HEK293 (cell line): Measurements from ENCODE around the gene PAQR7.

Experiments used
- BCL11B ChIP-seq: fragments of 450-650 bp; formaldehyde crosslinking; IDR thresholded peaks from 2 replicates; pipeline ENCODE4 v1.5.1; 2016; ENCODE audit warnings: low read depth, missing biosample characterization, missing genetic modification characterization
- KLF9 ChIP-seq: fragments of 450-650 bp; formaldehyde crosslinking; IDR thresholded peaks from 2 replicates; pipeline ENCODE4 v1.5.1; 2016; ENCODE audit warnings: missing biosample characterization, missing genetic modification characterization, low read depth
- MYNN ChIP-seq: fragments of 450-650 bp; formaldehyde crosslinking; IDR thresholded peaks from 2 replicates; pipeline ENCODE4 v1.5.1; 2016; ENCODE audit warnings: missing biosample characterization, missing genetic modification characterization, borderline replicate concordance
- OVOL3 ChIP-seq: fragments of 450-650 bp; formaldehyde crosslinking; IDR thresholded peaks from 2 replicates; pipeline ENCODE4 v1.5.1; 2016; ENCODE audit warnings: missing biosample characterization, missing genetic modification characterization
- SP2 ChIP-seq: fragments of 450-650 bp; formaldehyde crosslinking; IDR thresholded peaks from 2 replicates; pipeline ENCODE4 v1.5.1; 2016; ENCODE audit warnings: missing biosample characterization, missing genetic modification characterization
- WT1 ChIP-seq: fragments of 450-650 bp; formaldehyde crosslinking; IDR thresholded peaks from 2 replicates; pipeline ENCODE4 v1.5.1; 2016; ENCODE audit warnings: missing biosample characterization, missing genetic modification characterization
- YY2 ChIP-seq: fragments of 450-650 bp; formaldehyde crosslinking; IDR thresholded peaks from 2 replicates; pipeline ENCODE4 v1.5.1; 2016; ENCODE audit warnings: missing biosample characterization, missing genetic modification characterization
- ZBTB17 ChIP-seq: fragments of 450-650 bp; formaldehyde crosslinking; IDR thresholded peaks from 2 replicates; pipeline ENCODE4 v1.5.1; 2016; ENCODE audit warnings: missing biosample characterization, missing genetic modification characterization
- ZBTB20 ChIP-seq: fragments of 450-650 bp; formaldehyde crosslinking; IDR thresholded peaks from 2 replicates; pipeline ENCODE4 v1.5.1; 2016; ENCODE audit warnings: missing biosample characterization, missing genetic modification characterization
- ZNF10 ChIP-seq: fragments of 450-650 bp; formaldehyde crosslinking; IDR thresholded peaks from 2 replicates; pipeline ENCODE4 v1.5.1; 2017; ENCODE audit warnings: missing biosample characterization, missing genetic modification characterization
- ZNF214 ChIP-seq: fragments of 450-650 bp; formaldehyde crosslinking; IDR thresholded peaks from 2 replicates; pipeline ENCODE4 v1.5.1; 2017; ENCODE audit warnings: missing biosample characterization, mild to moderate bottlenecking, missing genetic modification characterization, borderline replicate concordance
- ZNF292 ChIP-seq: fragments of 450-650 bp; formaldehyde crosslinking; IDR thresholded peaks from 2 replicates; pipeline ENCODE4 v1.5.1; 2016; ENCODE audit warnings: low read depth, missing biosample characterization, missing genetic modification characterization, borderline replicate concordance
- ZNF311 ChIP-seq: fragments of 450-650 bp; formaldehyde crosslinking; IDR thresholded peaks from 2 replicates; pipeline ENCODE4 v1.5.1; 2017; ENCODE audit warnings: missing biosample characterization, missing genetic modification characterization, borderline replicate concordance
- ZNF544 ChIP-seq: fragments of 450-650 bp; formaldehyde crosslinking; IDR thresholded peaks from 2 replicates; pipeline ENCODE4 v1.5.0; 2017; ENCODE audit warnings: missing biosample characterization, missing genetic modification characterization
- ZNF610 ChIP-seq: fragments of 450-650 bp; formaldehyde crosslinking; IDR thresholded peaks from 2 replicates; pipeline ENCODE4 v1.5.1; 2016; ENCODE audit warnings: missing biosample characterization, missing genetic modification characterization, borderline replicate concordance
- ZNF707 ChIP-seq: fragments of 450-650 bp; formaldehyde crosslinking; IDR thresholded peaks from 2 replicates; pipeline ENCODE4 v1.5.1; 2016; ENCODE audit warnings: missing biosample characterization, missing genetic modification characterization
- ZNF76 ChIP-seq: fragments of 450-650 bp; formaldehyde crosslinking; IDR thresholded peaks from 2 replicates; pipeline ENCODE4; 2016; ENCODE audit warnings: low read depth, missing biosample characterization, missing genetic modification characterization, borderline replicate concordance
- TF ChIP-seq, protein P1 (sequence below): fragments of 450-650 bp; formaldehyde crosslinking; conservative IDR thresholded peaks from 2 replicates; pipeline ENCODE4 v1.5.1; 2016; ENCODE audit warnings: low read depth, missing biosample characterization, missing genetic modification characterization
- TF ChIP-seq, protein P2 (sequence below): fragments of 450-650 bp; formaldehyde crosslinking; IDR thresholded peaks from 2 replicates; pipeline ENCODE4 v1.5.1; 2016; ENCODE audit warnings: missing biosample characterization, missing genetic modification characterization
- TF ChIP-seq, protein P3 (sequence below): fragments of 450-650 bp; formaldehyde crosslinking; IDR thresholded peaks from 2 replicates; pipeline ENCODE4; 2016; ENCODE audit warnings: missing biosample characterization, missing genetic modification characterization
- TF ChIP-seq, protein P4 (sequence below): fragments of 450-650 bp; formaldehyde crosslinking; IDR thresholded peaks from 2 replicates; pipeline ENCODE4 v1.5.1; 2017; ENCODE audit warnings: missing biosample characterization, missing genetic modification characterization
- TF ChIP-seq, protein P5 (sequence below): fragments of 450-650 bp; formaldehyde crosslinking; IDR thresholded peaks from 2 replicates; pipeline ENCODE4 v1.5.1; 2016; ENCODE audit warnings: missing biosample characterization, missing genetic modification characterization

Gene PAQR7

DNA sequence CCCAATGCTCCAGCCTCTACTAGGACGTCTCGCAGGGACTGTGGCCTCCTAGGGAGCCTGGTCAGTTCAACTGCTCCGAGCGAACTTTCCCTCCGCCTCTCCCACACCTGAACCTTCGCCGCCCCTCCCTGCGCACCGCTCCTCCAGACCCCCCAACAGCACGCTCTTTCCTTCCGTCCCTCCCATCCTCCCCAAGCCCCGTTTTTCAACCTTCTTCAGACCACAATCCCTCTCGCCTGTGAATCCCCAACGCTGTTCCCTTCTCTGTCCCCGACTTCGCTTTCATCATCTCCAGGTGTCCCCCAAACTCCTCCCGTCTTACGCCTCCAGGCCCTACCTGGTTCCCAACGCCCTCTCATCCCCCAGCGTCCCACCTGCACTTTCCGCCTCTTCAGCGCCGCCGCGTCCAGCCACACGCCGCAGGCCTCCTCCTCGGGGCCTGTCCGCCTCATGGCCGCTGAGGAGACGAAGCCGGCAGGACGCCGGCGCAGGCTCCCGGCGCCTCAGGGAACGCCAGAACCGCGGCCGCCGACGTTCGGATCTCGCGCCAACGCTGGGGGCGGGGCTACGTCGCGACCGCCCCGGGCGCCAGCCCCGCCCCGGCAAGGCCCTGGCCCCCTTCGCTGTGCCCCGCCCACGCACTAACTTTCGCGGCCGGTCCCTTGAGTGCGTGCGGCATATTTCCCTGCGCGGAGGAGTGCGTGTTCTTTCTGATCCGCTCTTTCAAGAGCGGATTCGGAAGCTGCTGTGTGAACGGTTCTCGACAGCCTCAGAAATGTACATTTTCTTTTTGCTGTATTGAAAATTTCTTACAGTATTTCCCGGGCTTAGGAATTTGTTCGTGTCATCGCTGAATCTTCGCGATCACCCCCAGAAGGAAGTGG lies 16.4 kb downstream of the PAQR7 start, which contains the start of gene AUNIP (continued):
- TF ChIP-seq, protein P1, sequence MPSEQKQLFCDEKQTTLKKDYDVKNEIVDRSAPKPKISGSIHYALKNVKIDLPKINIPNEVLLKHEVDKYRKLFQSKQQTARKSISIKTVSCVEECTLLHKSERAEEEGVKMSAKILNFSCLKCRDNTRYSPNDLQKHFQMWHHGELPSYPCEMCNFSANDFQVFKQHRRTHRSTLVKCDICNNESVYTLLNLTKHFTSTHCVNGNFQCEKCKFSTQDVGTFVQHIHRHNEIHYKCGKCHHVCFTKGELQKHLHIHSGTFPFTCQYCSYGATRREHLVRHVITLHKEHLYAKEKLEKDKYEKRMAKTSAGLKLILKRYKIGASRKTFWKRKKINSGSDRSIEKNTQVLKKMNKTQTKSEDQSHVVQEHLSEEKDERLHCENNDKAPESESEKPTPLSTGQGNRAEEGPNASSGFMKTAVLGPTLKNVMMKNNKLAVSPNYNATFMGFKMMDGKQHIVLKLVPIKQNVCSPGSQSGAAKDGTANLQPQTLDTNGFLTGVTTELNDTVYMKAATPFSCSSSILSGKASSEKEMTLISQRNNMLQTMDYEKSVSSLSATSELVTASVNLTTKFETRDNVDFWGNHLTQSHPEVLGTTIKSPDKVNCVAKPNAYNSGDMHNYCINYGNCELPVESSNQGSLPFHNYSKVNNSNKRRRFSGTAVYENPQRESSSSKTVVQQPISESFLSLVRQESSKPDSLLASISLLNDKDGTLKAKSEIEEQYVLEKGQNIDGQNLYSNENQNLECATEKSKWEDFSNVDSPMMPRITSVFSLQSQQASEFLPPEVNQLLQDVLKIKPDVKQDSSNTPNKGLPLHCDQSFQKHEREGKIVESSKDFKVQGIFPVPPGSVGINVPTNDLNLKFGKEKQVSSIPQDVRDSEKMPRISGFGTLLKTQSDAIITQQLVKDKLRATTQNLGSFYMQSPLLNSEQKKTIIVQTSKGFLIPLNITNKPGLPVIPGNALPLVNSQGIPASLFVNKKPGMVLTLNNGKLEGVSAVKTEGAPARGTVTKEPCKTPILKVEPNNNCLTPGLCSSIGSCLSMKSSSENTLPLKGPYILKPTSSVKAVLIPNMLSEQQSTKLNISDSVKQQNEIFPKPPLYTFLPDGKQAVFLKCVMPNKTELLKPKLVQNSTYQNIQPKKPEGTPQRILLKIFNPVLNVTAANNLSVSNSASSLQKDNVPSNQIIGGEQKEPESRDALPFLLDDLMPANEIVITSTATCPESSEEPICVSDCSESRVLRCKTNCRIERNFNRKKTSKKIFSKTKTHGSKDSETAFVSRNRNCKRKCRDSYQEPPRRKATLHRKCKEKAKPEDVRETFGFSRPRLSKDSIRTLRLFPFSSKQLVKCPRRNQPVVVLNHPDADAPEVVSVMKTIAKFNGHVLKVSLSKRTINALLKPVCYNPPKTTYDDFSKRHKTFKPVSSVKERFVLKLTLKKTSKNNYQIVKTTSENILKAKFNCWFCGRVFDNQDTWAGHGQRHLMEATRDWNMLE (tag by site-specific recombination), result 0 out of 2 replicates have a peak, but pooled peaks have one; percentile 23
- TF ChIP-seq YY2 (tag by site-specific recombination), result peak; percentile 78
- peak; percentile 57 for TF ChIP-seq SP2
- peak; percentile 66 for TF ChIP-seq WT1 (tag by site-specific recombination)
- TF ChIP-seq MYNN (tag by site-specific recombination), result 0 out of 2 replicates have a peak, but pooled peaks have one; percentile 68
- no peak for TF ChIP-seq ZNF544 (tag by site-specific recombination)
- TF ChIP-seq, protein P2, sequence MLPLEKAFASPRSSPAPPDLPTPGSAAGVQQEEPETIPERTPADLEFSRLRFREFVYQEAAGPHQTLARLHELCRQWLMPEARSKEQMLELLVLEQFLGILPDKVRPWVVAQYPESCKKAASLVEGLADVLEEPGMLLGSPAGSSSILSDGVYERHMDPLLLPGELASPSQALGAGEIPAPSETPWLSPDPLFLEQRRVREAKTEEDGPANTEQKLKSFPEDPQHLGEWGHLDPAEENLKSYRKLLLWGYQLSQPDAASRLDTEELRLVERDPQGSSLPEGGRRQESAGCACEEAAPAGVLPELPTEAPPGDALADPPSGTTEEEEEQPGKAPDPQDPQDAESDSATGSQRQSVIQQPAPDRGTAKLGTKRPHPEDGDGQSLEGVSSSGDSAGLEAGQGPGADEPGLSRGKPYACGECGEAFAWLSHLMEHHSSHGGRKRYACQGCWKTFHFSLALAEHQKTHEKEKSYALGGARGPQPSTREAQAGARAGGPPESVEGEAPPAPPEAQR (tag by site-specific recombination), result peak; percentile 42; the same call in 1 of the 2 replicates
- no peak for TF ChIP-seq ZNF311
- TF ChIP-seq ZNF707 (tag by site-specific recombination), result 0 out of 2 replicates have a peak, but pooled peaks have one; percentile 46
- TF ChIP-seq, protein P3, sequence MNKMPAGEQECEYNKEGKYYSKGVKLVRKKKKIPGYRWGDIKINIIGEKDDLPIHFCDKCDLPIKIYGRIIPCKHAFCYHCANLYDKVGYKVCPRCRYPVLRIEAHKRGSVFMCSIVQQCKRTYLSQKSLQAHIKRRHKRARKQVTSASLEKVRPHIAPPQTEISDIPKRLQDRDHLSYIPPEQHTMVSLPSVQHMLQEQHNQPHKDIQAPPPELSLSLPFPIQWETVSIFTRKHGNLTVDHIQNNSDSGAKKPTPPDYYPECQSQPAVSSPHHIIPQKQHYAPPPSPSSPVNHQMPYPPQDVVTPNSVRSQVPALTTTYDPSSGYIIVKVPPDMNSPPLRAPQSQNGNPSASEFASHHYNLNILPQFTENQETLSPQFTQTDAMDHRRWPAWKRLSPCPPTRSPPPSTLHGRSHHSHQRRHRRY (tag by site-specific recombination), result peak; percentile 90; the same call in 1 of the 2 replicates
- no peak for TF ChIP-seq ZNF214 (tag by site-specific recombination)
- TF ChIP-seq, protein P4, sequence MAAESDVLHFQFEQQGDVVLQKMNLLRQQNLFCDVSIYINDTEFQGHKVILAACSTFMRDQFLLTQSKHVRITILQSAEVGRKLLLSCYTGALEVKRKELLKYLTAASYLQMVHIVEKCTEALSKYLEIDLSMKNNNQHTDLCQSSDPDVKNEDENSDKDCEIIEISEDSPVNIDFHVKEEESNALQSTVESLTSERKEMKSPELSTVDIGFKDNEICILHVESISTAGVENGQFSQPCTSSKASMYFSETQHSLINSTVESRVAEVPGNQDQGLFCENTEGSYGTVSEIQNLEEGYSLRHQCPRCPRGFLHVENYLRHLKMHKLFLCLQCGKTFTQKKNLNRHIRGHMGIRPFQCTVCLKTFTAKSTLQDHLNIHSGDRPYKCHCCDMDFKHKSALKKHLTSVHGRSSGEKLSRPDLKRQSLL (tag by site-specific recombination), result peak; percentile 28
- peak; percentile 79 for TF ChIP-seq KLF9
- no peak for TF ChIP-seq ZNF292 (tag by site-specific recombination)
- peak; percentile 94 for TF ChIP-seq ZNF76 (tag by site-specific recombination)
- TF ChIP-seq, protein P5, sequence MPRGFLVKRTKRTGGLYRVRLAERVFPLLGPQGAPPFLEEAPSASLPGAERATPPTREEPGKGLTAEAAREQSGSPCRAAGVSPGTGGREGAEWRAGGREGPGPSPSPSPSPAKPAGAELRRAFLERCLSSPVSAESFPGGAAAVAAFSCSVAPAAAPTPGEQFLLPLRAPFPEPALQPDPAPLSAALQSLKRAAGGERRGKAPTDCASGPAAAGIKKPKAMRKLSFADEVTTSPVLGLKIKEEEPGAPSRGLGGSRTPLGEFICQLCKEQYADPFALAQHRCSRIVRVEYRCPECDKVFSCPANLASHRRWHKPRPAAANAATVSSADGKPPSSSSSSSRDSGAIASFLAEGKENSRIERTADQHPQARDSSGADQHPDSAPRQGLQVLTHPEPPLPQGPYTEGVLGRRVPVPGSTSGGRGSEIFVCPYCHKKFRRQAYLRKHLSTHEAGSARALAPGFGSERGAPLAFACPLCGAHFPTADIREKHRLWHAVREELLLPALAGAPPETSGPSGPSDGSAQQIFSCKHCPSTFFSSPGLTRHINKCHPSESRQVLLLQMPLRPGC (tag by site-specific recombination), result peak; percentile 65
- TF ChIP-seq OVOL3 (tag by site-specific recombination), result peak; percentile 58; the same call in 1 of the 2 replicates
- no peak; the same call in 1 of the 2 replicates for TF ChIP-seq ZNF10
- TF ChIP-seq ZBTB20 (tag by site-specific recombination), result peak; percentile 72; the same call in 1 of the 2 replicates
- 0 out of 2 replicates have a peak, but pooled peaks have one; percentile 73 for TF ChIP-seq BCL11B
- peak; percentile 86 for TF ChIP-seq ZNF610
- TF ChIP-seq ZBTB17 (tag by site-specific recombination), result peak; percentile 54; the same call in 1 of the 2 replicates
